ENCODE data around the gene RAX2. TPM values are rescaled to one million over a fixed set of nuclear protein-coding genes. Genes with fewer than 3 reads are reported as not detected.
A peak's percentile ranks its signal among the peaks of the same experiment; 100 is the strongest.

The RAX2 gene
- total and polyA plus RNA-seq, 2 of the 13 experiments (the other 11 are each of a cell fraction or from before 2014, with no cell fraction given), result not detected

DNA sequence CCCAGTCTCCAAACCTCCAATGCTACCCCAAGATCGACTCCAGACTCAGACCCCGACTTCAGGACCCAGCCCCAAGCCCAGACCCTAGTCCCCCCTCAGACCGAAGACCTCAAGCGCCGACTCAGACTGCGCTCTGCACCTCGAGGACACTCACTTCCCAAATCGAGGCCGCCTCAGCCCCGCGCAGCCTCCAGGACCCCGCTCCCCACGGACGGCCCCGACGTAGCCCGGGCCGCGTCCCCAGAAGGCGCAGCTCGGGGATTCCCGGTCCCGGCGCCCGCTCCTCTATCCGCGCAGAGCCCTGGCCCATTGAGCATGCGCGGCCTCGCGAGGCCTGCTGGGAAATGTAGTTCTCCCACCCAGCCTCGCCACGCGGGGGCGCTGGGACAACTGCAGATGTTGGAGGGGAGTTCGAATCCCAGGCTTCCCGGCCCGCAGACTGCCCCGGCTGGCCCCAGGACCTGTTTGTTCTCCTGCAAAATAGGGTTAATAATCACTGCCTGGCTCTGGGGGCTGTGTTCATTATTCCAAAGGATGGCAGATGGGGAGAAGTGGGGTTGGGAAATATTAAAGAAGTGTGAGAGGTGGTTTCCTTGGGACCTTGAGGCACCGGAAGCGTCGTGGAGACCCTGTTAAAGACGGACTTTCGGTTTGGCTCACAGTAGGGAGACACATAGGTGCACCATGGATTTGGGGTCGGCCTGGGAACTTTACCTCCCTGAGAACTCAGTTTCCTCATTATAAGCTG is 10.5 kb downstream of the RAX2 start, which contains the start of gene APBA3 (continued):
- TF ChIP-seq ZFP37 (CRISPR knock-in tag; IDR thresholded peaks at IDR 0.05; ENCODE audit: borderline replicate concordance), result no peak

DNA sequence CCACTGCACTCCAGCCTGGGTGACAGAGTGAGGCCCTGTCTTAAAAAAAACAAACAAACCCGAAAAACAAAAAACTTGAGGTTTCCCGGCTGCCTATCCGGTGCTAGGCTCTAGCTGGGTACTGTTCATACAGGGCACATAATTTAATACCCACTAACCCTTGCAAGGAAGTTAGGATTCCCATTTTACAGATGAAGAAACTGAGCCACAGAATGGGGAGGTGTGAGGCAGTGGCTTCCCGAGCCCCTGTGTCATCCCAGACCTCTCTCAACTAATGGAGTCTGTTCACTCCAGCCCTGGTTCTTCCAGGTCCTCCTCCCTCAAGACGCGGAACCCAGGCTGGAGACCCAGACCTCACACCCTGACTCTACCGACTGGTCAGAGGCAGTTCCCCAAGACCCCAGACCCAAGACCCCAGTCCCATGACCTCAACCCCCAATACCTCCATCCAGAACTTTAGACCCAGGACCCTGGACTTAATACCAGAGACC is 11.1 kb downstream of the RAX2 start:
- TSS peak; percentile 72 for BruUV-seq (replicated peaks)
- POLR2A ChIA-PET, result interaction anchor here (0.6 to 0.8 kb wide), 2 partner anchors 38 to 486 kb away, joined by 3 read pairs; partner anchors contain the start of gene YJU2

More for the DNA sequence above, 11.1 kb downstream of the RAX2 start:
- FAIRE-seq, result no peak
- peak overlapping the region; percentile 84 to 99 (median 90) for H3K4me3 ChIP-seq (replicated peaks in 1 of 3; ENCODE audit: insufficient read depth in 1 of 3, low read depth in 2 of 3, low read length in 3 of 3)
- no peak for ATAC-seq
- H3K4me2 ChIP-seq (ENCODE audit: low read depth, low read length), result peak overlapping the region; percentile 88
- peaks cover 12% of the 10 kb centered on the region for H3K79me2 ChIP-seq (ENCODE audit: insufficient read depth, low read length)
- peak overlapping the region; percentile 89 for H3K27ac ChIP-seq (ENCODE audit: extremely low read length, insufficient read depth, low read length)
- H3K27me3 ChIP-seq (ENCODE audit: control insufficient read depth in 1 of 2, insufficient read depth in 2 of 2, low read length in 2 of 2), result no peaks in the 10 kb centered on the region; a peak in 1 of 5 replicates
- no peaks in the 10 kb centered on the region for H3K9me3 ChIP-seq (ENCODE audit: low read length)
- in situ Hi-C loops (cut with HindIII; ENCODE audit: extremely low pct_ligation_motif_present, low pct_unique_long_range_greater_than_20kb) (no loop called here), intact Hi-C loops (cut with micrococcal nuclease; ENCODE audit: unreplicated experiment) (loop anchor here (10.0 kb wide), 1 partner anchor 56 kb away; the partner anchor contains the start of genes PIP5K1C and TJP3)
- peak overlapping the region; percentile 93 for H3K9ac ChIP-seq (ENCODE audit: insufficient read depth, low read depth, low read length)
- no peak for DNase-seq (ENCODE audit: low spot score)
- no peaks in the 10 kb centered on the region for H4K20me1 ChIP-seq (ENCODE audit: insufficient read depth, low read length)
- H2AFZ ChIP-seq (ENCODE audit: low read length), result no peak overlapping the region
- WGBS (ENCODE audit: low lambda C conversion rate), result 26% methylated on average over 7 of the region's 7 CpGs
- TF ChIP-seq, protein P1, sequence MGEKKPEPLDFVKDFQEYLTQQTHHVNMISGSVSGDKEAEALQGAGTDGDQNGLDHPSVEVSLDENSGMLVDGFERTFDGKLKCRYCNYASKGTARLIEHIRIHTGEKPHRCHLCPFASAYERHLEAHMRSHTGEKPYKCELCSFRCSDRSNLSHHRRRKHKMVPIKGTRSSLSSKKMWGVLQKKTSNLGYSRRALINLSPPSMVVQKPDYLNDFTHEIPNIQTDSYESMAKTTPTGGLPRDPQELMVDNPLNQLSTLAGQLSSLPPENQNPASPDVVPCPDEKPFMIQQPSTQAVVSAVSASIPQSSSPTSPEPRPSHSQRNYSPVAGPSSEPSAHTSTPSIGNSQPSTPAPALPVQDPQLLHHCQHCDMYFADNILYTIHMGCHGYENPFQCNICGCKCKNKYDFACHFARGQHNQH (CRISPR knock-in tag; IDR thresholded peaks at IDR 0.05), result 0 out of 2 replicates have a peak, but pooled peaks have one; percentile 4
- no peak for TF ChIP-seq ZNF674 (CRISPR knock-in tag; IDR thresholded peaks at IDR 0.05; ENCODE audit: low read depth)
- TF ChIP-seq, protein P2, sequence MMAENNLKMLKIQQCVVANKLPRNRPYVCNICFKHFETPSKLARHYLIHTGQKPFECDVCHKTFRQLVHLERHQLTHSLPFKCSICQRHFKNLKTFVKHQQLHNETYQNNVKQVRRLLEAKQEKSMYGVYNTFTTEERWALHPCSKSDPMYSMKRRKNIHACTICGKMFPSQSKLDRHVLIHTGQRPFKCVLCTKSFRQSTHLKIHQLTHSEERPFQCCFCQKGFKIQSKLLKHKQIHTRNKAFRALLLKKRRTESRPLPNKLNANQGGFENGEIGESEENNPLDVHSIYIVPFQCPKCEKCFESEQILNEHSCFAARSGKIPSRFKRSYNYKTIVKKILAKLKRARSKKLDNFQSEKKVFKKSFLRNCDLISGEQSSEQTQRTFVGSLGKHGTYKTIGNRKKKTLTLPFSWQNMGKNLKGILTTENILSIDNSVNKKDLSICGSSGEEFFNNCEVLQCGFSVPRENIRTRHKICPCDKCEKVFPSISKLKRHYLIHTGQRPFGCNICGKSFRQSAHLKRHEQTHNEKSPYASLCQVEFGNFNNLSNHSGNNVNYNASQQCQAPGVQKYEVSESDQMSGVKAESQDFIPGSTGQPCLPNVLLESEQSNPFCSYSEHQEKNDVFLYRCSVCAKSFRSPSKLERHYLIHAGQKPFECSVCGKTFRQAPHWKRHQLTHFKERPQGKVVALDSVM (CRISPR knock-in tag; IDR thresholded peaks at IDR 0.05), result peak; percentile 32; the same call in 1 of the 2 replicates
- TF ChIP-seq ADNP (CRISPR knock-in tag; IDR thresholded peaks at IDR 0.05), result peak; percentile 75; the same call in 1 of the 2 replicates
- peak; percentile 48; the same call in 1 of the 2 replicates for TF ChIP-seq KDM1A (CRISPR knock-in tag; IDR thresholded peaks at IDR 0.05)
- TF ChIP-seq ZMYM3 (CRISPR knock-in tag; IDR thresholded peaks at IDR 0.05), result peak; percentile 83
- peak; percentile 97 for TF ChIP-seq ZNF629 (CRISPR knock-in tag; conservative IDR thresholded peaks at IDR 0.05)
- no peak for TF ChIP-seq ZBTB21 (CRISPR knock-in tag; IDR thresholded peaks at IDR 0.05)
- CTCF ChIA-PET (ENCODE audit: low intra/inter-chr PET ratio, low total read pairs), result no interaction called here
- H3K36me3 ChIP-seq (replicated peaks in 1 of 2; ENCODE audit: control insufficient read depth in 1 of 2, insufficient read depth in 2 of 2, low read length in 2 of 2), result peaks cover 3 to 14% of the 10 kb centered on the region in 2 experiments; a peak in 3 of 5 replicates
- peaks cover 17% of the 10 kb centered on the region for H3K4me1 ChIP-seq (ENCODE audit: insufficient read depth, low read length)
